ENCODE results near the gene NNAT.
"Not testable (repeated sequence)": the region's sequence is repeated elsewhere in the genome, so short reads cannot be mapped to it uniquely, and the experiment has no call there.

The NNAT gene, protein sequence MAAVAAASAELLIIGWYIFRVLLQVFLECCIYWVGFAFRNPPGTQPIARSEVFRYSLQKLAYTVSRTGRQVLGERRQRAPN

DNA sequence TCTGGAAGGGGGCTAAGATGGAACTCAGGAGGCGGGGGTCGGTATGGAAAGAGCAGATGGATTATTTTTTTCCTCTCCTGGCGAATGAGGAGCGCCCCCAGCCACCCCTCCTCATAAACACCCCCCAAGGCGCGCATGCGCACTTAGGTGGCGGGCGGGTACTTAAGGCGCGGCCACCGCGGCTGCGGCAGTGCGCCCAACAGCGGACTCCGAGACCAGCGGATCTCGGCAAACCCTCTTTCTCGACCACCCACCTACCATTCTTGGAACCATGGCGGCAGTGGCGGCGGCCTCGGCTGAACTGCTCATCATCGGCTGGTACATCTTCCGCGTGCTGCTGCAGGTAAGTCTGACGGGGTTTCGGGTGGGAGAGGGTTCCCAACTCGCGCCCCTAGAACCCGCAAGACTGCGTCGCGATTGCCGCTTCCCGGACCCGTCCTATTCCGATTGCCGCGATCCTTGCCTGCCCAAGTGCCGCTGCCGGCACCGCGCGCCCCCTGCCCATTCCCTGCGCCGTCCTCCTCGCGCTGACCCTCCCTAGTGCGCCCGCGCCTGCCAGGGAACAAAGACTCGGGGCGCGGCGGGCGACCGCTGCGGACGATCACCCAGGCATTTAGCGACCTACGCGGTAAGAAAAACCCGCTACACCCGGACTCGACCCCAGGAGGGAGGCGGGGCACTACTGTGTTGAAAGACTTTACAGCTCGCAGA is at the start of gene NNAT:
TSS of gene NNAT (plus strand) at position 190 of the 711 bp plus-strand sequence. CDS start at position 272, 82 bp downstream.
- no peaks in the 10 kb centered on the region for H3K27me3 Mint-ChIP-seq
- H3K27ac Mint-ChIP-seq: no peak within 1 kb of the TSS
- H3K36me3 Mint-ChIP-seq: peaks cover 11% of the 10 kb centered on the region
- peaks cover 60% of the 10 kb centered on the region for H3K4me1 Mint-ChIP-seq
- peak within 1 kb of the TSS; percentile 70 for H3K4me3 Mint-ChIP-seq
- no peaks in the 10 kb centered on the region for H3K9me3 Mint-ChIP-seq

DNA sequence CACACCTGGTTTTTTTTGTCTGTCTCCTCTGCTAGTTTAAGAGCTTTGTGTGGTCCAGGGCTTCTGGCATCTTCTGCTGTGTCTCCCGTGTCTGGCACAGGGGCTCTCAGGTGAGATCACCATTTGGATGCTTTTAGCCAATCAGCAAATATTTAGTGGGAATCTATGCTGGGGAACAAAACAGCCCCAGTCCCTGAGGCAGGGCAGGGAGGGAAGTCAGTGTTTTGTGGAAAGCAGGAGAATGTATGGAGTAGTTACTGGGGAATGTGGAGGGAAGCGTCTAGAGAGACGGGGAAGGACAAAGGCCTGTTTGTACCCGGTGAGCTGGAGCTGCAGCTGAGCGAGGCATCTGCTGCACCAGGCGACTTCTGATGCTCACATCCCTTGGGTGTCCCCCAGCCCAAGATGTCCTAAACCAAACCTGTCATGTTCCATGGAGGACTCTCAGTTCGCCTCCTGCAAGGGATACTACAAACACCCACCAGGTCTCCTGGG is 49.3 kb upstream of the NNAT start:
- peaks cover 6% of the 10 kb centered on the region for H3K9me3 Mint-ChIP-seq
- H3K27me3 Mint-ChIP-seq: peaks cover 9% of the 10 kb centered on the region
- no peaks in the 10 kb centered on the region for H3K4me1 Mint-ChIP-seq
- no peak overlapping the region for H3K4me3 Mint-ChIP-seq
- peaks cover 3% of the 10 kb centered on the region for H3K36me3 Mint-ChIP-seq
- H3K27ac Mint-ChIP-seq: no peak overlapping the region

DNA sequence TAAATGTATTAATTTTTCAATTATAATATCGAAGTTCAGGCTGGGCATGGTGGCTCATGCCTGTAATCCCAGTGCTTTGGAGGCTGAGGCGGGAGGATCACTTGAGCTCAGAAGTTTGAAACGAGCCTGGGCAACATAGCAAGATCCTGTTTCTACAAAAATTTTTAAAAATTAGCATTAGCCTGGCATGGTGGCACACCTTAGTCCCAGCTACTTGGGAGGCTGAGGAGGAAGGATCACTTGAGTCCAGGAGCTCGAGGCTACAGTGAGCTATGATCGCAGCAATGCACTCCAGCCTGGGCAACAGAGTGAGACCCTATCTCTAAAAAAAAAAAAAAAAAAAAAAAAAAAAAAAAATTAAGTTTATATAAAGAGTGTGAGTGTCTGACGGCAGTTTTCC is 48.6 kb upstream of the NNAT start:
- H3K9me3 Mint-ChIP-seq, H3K4me3 Mint-ChIP-seq, H3K27ac Mint-ChIP-seq, H3K27me3 Mint-ChIP-seq, H3K4me1 Mint-ChIP-seq, H3K36me3 Mint-ChIP-seq: not testable (repeated sequence)

DNA sequence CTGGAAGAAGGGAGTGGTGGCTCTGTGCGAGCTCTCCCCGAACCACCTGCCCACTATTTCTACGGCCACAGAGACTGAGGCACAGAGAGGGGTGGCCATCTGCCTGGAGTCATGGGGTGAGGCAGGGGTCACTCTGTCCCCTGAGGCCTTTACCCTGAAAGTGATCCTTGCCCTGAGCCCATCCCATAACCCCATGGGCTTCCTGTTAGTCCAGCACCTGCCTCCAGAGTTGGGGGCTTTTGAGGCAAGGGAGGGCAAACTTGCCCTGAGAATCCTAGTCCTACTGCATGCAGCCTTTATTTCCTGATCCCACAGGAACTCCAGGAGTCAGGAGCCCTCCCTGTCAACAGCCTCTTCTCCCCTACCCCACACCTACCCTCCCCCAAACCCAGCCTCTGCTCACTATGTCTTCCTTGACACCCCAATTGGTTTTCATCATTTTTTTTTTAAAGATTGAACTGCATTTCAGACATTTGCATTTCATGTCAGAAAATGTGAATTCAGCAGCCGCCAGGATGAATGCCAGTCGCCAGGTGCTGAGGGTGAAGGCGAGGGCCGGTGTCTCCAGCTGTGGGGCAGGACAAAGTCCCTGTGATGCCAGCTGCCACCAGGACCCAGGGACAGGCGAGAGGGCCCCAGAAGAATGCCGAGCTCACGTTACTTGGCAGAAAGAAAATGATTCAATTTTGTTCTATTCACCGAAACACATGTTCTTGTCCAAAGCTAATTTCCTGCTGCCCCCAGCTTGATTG is 47.6 kb upstream of the NNAT start:
- Mint-ChIP-seq H3K4me3 (no peak overlapping the region), H3K27me3 (peaks cover 9% of the 10 kb centered on the region), H3K9me3 (peaks cover 6% of the 10 kb centered on the region), H3K27ac (no peak overlapping the region), H3K4me1 (no peaks in the 10 kb centered on the region), H3K36me3 (peaks cover 2% of the 10 kb centered on the region)

DNA sequence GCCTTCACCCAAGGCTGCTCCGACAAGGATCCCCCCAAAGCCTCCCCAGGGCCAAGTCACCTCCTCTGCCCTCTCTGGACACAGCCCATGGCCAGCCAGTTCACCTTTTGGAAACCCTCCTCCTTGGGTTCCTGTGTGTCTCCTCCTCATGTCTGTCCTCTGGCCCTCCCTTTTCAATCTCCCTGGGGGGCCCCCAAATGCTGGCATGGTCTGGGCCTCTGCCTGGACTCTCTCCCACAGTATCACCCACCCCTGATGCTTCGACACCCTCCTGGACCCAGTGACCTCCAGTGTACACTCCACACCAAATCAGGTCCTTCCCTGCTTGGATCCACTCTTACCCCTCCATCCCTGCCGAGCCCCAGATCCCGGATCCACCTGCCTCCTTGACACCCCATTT is 46.7 kb upstream of the NNAT start:
- Mint-ChIP-seq H3K27ac (no peak overlapping the region), H3K27me3 (peaks cover 12% of the 10 kb centered on the region), H3K9me3 (peaks cover 6% of the 10 kb centered on the region), H3K36me3 (peaks cover 2% of the 10 kb centered on the region), H3K4me3 (no peak overlapping the region), H3K4me1 (no peaks in the 10 kb centered on the region)

DNA sequence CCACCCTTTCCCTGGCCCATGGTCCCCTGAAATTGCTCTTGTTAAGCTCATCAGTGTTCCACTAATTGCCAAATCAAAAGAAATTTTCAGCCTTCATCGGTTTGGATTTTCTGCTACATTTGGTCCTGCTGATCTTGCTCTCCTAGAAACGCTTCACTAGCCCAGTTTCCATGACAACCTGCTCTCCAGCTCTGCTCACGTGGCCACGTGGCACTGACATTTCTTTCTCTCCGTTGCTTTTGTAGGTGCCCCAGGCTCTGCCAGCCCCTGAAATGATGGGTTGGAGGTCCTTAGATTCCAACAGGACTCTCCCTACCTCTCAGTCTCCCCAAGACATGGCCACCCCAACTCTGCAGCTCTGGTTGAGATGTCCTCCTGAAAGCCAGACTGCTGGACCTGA is 45.8 kb upstream of the NNAT start:
- Mint-ChIP-seq H3K9me3 (peaks cover 6% of the 10 kb centered on the region), H3K36me3 (peaks cover 4% of the 10 kb centered on the region), H3K4me1 (no peaks in the 10 kb centered on the region), H3K4me3 (no peak overlapping the region), H3K27me3 (peaks cover 14% of the 10 kb centered on the region), H3K27ac (no peak overlapping the region)

DNA sequence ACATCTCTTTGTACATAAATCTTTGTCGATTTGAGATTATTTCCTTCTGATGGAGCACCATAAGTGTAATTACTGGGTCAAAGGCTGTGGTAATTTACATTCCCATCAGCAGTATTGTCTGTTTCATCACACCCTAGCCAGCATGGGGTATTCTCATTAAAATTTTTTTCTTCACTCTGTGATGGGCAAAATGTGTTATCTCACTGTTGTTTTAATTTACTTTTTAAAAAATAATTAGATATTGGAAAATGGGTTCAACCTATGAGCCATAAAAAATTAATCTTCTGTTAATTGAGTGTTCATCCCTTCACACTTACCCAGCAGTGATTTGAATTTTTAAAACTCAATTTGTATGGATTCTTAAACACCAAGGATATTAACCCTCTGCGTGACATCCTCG is 44.0 kb upstream of the NNAT start:
- Mint-ChIP-seq H3K4me3 (no peak overlapping the region), H3K27ac (no peak overlapping the region), H3K27me3 (peaks cover 21% of the 10 kb centered on the region), H3K36me3 (peaks cover 9% of the 10 kb centered on the region), H3K9me3 (peaks cover 11% of the 10 kb centered on the region), H3K4me1 (no peaks in the 10 kb centered on the region)

DNA sequence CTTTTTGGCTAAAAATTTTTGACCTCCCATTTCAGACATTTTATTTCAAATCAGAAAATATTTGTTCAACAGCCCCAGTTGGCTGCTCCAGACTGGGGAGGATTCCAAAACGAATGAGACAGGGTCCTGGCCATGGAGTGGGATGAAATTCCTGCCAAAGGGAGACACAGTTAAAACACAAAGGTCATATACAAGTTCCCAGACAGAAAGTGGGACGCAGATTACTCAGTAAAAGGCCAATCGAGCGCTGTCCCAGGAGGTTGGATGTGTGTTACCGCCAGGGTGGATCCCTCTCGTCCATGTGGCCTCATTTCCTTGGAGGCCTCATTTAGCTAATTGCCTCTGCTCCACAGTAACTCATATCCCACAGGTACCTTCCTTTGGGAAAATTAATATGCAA is 41.8 kb upstream of the NNAT start:
- Mint-ChIP-seq H3K4me1 (no peaks in the 10 kb centered on the region), H3K36me3 (peaks cover 9% of the 10 kb centered on the region), H3K27me3 (peaks cover 21% of the 10 kb centered on the region), H3K27ac (no peak overlapping the region), H3K4me3 (no peak overlapping the region), H3K9me3 (peaks cover 11% of the 10 kb centered on the region)

DNA sequence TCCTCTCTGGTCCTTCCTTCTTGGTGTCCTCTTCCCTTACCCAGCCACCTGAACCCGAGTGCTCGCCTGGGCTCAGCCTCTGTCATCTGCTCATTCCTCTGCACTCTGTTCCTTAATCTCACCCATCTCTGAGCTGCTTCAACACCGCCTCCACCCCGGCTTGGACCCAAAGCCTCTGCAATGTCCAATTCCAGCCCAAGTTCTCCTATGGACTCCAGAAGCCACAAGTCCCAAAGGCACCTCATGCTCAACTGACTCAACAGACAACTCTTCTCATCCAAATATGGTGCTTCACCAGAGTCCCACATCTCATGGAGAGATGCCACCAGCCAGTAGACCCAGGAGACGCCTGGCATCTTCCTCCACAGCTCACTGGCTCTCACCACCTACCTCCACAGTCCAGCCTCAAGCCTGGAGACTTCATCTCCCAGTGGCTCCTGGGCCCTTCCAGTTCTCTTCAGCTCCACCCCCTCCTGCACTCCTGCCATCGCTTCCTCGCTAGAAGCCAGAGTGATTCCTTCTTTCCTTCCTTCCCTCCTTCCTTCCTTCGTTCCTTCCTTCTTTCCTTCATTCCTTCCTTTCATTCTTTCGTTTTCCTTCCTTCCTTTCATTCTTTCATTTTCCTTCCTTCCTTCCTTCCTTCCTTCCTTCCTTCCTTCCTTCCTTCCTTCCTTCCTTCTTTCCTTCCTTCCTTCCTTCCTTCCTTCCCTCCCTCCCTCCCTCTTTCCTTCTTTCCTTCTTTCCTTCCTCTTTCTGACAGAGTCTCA is 40.9 kb upstream of the NNAT start:
- Mint-ChIP-seq H3K4me3 (no peak overlapping the region), H3K4me1 (no peaks in the 10 kb centered on the region), H3K27me3 (peaks cover 20% of the 10 kb centered on the region), H3K27ac (peak overlapping the region; percentile 6), H3K9me3 (peaks cover 11% of the 10 kb centered on the region), H3K36me3 (peaks cover 9% of the 10 kb centered on the region)

DNA sequence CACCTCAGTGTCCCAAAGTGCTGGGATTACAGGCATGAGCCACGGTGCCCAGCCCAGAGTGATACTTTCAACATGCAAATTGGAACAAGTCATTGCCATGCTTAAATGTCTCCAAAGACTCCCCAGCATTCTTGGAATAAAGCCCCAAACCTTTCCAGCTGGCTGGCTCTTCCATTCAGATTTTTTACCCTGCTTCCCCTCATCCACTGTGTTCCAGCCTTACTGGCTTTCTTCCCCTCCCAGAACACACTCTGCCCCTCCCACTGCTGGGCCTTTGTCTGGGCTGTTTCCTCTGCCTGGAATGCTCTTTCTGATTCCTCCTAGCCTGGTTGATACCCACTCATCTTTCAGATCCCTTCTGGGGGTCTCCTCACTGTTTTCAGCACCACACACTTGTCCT is 40.1 kb upstream of the NNAT start:
- no peak overlapping the region for H3K27ac Mint-ChIP-seq
- H3K27me3 Mint-ChIP-seq: peaks cover 13% of the 10 kb centered on the region
- peaks cover 6% of the 10 kb centered on the region for H3K9me3 Mint-ChIP-seq
- no peak overlapping the region for H3K4me3 Mint-ChIP-seq
- H3K36me3 Mint-ChIP-seq: peaks cover 7% of the 10 kb centered on the region
- no peaks in the 10 kb centered on the region for H3K4me1 Mint-ChIP-seq

DNA sequence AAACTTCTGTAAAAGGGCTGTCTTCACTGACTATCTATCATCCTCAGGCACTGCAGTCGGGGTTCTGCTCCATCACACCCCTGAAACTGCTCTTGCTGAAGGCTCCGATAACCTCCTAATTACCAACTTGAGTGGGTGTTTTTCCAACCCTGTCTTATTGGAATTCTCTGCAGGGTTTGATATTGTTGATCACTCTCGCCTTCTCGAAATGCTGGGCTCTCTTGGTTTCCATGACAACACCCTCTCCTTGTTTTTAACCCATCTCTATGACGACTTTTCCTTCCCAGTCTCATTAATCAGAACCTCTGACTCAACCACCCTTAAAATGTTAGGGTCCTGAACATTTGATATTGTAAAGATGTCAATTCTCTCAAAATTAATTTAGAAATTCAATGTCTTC is 39.4 kb upstream of the NNAT start:
- Mint-ChIP-seq H3K27me3 (peaks cover 12% of the 10 kb centered on the region), H3K27ac (no peak overlapping the region), H3K4me3 (no peak overlapping the region), H3K9me3 (peaks cover 5% of the 10 kb centered on the region), H3K36me3 (peaks cover 7% of the 10 kb centered on the region), H3K4me1 (no peaks in the 10 kb centered on the region)

DNA sequence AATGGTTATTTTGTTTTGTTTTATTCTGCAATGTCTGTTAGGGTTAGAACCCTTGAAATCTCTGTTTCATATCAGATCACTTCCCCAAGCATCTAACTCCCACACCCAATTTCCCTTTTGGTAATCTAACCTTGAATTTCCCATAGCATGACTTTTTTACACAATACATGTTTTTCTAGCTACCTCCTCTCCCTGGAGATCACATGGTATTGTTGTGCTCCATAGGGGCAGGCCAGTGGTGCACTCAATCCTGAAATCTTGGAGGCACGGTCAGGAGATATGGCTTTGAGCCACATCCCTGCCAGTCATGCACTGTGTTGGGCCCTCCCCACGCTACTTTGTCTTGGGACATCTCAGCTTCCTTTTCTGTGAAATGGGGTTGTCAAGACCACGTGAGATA is 36.7 kb upstream of the NNAT start:
- Mint-ChIP-seq H3K4me3 (no peak overlapping the region), H3K27ac (no peak overlapping the region), H3K36me3 (peaks cover 7% of the 10 kb centered on the region), H3K27me3 (peaks cover 9% of the 10 kb centered on the region), H3K4me1 (no peaks in the 10 kb centered on the region), H3K9me3 (peaks cover 5% of the 10 kb centered on the region)

DNA sequence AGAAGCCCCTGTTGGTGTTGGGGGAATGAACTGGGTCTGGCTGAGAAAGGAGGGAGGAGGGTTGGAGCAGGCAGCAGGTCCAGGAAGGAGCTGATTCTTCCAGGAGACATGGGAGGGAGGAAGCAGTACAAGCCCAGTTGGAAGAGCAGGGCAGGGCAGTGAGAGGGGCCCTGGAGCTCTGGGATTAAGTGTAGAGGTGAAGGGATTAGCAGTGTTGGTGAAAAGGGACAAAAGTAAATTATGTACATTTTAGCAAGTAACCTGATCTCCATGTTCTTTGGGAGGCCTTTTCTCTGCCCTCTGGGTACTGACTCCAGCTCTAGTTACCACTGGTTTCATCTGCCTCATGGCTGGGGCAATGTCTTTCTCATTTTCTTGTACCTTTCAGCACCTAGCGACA is 34.8 kb upstream of the NNAT start:
- not testable (repeated sequence) for H3K27me3 Mint-ChIP-seq, H3K4me3 Mint-ChIP-seq, H3K4me1 Mint-ChIP-seq, H3K27ac Mint-ChIP-seq, H3K36me3 Mint-ChIP-seq, H3K9me3 Mint-ChIP-seq

DNA sequence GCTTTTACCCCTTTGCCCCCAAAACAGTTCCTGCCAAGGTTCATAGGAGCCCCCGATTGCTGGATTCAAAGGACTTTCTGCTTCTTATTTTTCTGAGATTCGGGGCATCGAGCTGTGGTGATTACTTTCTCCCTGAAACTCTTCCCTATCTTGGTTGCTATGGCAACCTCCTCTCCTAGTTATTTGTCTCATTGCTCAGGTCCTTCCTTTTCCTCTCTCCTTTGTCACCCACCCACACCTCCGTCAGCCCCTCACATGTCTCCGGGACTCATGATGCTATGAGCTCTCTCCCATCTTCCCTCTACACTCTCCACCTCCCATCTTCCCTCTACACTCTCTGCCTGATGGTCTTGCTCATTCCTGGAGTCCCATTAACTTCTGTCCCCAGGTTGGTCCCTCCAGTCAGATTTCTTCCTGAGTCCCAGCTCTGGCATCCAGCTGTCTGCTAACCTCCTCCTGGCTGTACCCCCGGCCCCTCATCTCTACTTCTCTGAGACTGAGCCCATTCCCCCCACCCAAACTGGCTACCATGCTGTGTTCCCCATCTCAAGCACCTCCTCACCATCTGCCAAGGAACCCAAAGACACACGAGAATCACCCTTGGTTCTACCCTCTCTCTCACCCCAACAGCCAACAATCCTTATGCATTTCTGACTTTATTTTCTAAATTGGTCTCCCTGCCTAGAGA is 30.2 kb upstream of the NNAT start:
- Mint-ChIP-seq H3K9me3 (no peaks in the 10 kb centered on the region), H3K36me3 (peaks cover 11% of the 10 kb centered on the region), H3K27me3 (no peaks in the 10 kb centered on the region), H3K4me3 (no peak overlapping the region), H3K4me1 (no peaks in the 10 kb centered on the region), H3K27ac (no peak overlapping the region)

DNA sequence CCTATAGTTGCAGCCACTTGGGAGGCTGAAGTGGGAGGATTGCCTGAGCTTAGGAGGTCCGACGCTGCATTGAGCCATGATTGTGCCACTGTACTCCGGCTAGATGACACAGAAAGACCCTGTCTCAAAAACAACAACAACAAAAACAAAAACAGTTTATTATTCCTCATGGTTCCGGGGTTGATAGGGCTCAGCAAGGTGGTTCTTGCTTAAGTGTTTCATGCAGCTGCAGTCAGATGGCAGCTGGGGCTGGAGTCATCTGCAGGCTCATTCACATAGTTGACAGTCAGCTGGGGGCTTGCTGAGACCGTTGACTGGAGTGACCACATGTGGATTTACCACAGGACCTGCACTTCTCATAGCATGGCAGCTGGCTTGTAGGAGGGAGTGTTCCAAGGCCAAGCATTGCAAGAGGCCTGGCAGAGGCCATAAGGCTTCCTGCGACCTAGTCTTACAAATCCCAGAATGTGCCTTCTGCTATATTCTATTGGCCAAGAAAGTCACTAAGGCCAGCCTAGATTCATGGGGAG is 28.9 kb upstream of the NNAT start:
- no peaks in the 10 kb centered on the region for H3K9me3 Mint-ChIP-seq
- no peak overlapping the region for H3K27ac Mint-ChIP-seq
- H3K36me3 Mint-ChIP-seq: peaks cover 11% of the 10 kb centered on the region
- no peaks in the 10 kb centered on the region for H3K4me1 Mint-ChIP-seq
- H3K4me3 Mint-ChIP-seq: no peak overlapping the region
- H3K27me3 Mint-ChIP-seq: no peaks in the 10 kb centered on the region

Data from activated naive CD4-positive, alpha-beta T cell treated with anti-CD3 and anti-CD28 coated beads, Interleukin-2, amount 50 U/mL, for 24 hours (primary cell).